ENCODE measurements around the gene DCST1.

DNA sequence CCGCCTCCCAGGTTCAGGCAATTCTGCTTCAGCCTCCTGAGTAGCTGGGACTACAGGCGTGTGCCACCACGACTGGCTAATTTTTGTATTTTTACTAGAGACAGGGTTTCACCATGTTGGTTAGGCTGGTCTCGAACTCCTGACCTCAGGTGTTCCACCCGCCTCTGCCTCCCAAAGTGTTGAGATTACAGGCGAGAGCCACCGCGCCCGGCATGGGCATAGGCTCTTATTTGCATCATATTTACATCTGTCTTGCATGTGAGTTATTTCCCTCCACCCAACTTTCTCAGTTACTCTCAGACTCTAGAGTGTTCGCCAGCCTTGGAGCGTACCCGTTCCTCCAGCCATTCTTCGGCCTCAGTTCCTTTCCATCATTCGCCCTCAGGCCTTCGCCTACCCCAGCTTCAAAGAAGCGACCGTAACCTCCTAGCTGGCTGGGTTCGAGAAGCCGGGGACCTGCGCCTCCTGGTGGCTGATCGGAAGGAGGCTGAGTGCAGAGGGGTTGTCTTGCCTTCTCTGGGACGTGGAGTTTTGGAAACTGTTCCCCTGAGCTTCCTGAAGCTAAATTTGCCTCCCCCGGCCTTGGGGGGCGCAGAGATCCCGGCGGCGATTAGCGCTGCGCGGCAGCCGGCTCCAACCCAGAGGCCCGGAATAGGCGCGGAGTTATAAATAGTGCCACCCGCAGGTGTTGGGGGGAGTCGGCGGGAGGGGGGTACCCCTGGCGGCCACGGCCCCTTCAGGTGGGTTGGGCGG lies 34.6 kb upstream of the DCST1 start:
- TF ChIP-seq, protein P1, sequence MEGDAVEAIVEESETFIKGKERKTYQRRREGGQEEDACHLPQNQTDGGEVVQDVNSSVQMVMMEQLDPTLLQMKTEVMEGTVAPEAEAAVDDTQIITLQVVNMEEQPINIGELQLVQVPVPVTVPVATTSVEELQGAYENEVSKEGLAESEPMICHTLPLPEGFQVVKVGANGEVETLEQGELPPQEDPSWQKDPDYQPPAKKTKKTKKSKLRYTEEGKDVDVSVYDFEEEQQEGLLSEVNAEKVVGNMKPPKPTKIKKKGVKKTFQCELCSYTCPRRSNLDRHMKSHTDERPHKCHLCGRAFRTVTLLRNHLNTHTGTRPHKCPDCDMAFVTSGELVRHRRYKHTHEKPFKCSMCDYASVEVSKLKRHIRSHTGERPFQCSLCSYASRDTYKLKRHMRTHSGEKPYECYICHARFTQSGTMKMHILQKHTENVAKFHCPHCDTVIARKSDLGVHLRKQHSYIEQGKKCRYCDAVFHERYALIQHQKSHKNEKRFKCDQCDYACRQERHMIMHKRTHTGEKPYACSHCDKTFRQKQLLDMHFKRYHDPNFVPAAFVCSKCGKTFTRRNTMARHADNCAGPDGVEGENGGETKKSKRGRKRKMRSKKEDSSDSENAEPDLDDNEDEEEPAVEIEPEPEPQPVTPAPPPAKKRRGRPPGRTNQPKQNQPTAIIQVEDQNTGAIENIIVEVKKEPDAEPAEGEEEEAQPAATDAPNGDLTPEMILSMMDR (IDR thresholded peaks at IDR 0.05): peak; percentile 48 to 77 (median 60)
- TF ChIP-seq POLR2A (IDR thresholded peaks at IDR 0.05): no peak

Data from body of pancreas (tissue), 4 donors.